PC-3 (cell line): ENCODE measurements around the gene CREBBP. TPM values are rescaled to one million over a fixed set of nuclear protein-coding genes. Genes with fewer than 3 reads are reported as not detected.

ENCODE experiments used
- ATAC-seq: fragments of 200-7000 bp; cut with Tn5 transposase; 2 replicates; pipeline ENCODE4 v1.9.1; 2020; ENCODE audit warnings: mild to moderate bottlenecking, moderate library complexity
- BruUV-seq: library from RNA; stranded (reverse); fragments of 400-500 nt; replicated peaks from 2 replicates; lab custom pipeline; 2021; lab: Mats Ljungman, UMichigan
- CTCF ChIA-PET: fragments of 300-600 bp; sonication (Branson Sonifier 250); formaldehyde crosslinking; loops from one replicate; lab custom pipeline; 2022; ENCODE audit warnings: antibody characterized with exemption; lab: Charles Lee
- POLR2A ChIA-PET: fragments of 300-600 bp; sonication (Branson Sonifier 250); formaldehyde crosslinking; loops from one replicate; lab custom pipeline; 2022; ENCODE audit warnings: antibody characterized with exemption; ENCODE audit not compliant: unreplicated experiment; lab: Charles Lee
- DNase-seq: peaks from one replicate; pipeline ENCODE4 v3.0.0-alpha.2; 2015
- H2AFZ ChIP-seq: fragments of 300-600 bp; sonication (generic); 2 replicates; pipeline ENCODE4 v1.6.0; 2016; ENCODE audit warnings: antibody characterized with exemption, low read length
- H3F3A ChIP-seq: fragments of 300-600 bp; sonication (generic); one replicate; pipeline ENCODE4 v1.6.0; 2017; ENCODE audit warnings: antibody characterized with exemption, low read length, control low read depth, mild to moderate bottlenecking; ENCODE audit not compliant: unreplicated experiment
- H3K27ac ChIP-seq: fragments of 300-600 bp; sonication (generic); 2 replicates; pipeline ENCODE4 v1.5.1; 2016; ENCODE audit warnings: mild to moderate bottlenecking, low read length
- H3K27me3 ChIP-seq: fragments of 300-600 bp; sonication (generic); 2 replicates; pipeline ENCODE4 v1.6.1; 2016; ENCODE audit warnings: low read length, mixed read lengths
- H3K36me3 ChIP-seq: fragments of 300-600 bp; sonication (generic); 2 replicates; pipeline ENCODE4 v1.6.1; 2016; ENCODE audit warnings: low read depth, mixed run types, low read length, mixed read lengths
- H3K4me1 ChIP-seq: fragments of 300-600 bp; sonication (generic); 2 replicates; pipeline ENCODE4 v1.5.1; 2016; ENCODE audit warnings: low read length; ENCODE audit not compliant: insufficient read depth
- H3K4me2 ChIP-seq: fragments of 300-600 bp; sonication (generic); 2 replicates; pipeline ENCODE4 v1.6.0; 2016; ENCODE audit warnings: low read length
- H3K4me3 ChIP-seq: fragments of 300-600 bp; sonication (generic); 2 replicates; pipeline ENCODE4 v1.5.1; 2016; ENCODE audit warnings: mild to moderate bottlenecking, low read length, mixed read lengths
- H3K79me2 ChIP-seq: fragments of 300-600 bp; sonication (generic); 2 replicates; pipeline ENCODE4 v1.6.1; 2017; ENCODE audit warnings: low read length, mixed read lengths
- H3K9ac ChIP-seq: fragments of 300-600 bp; sonication (generic); 2 replicates; pipeline ENCODE4 v1.6.0; 2016; ENCODE audit warnings: mild to moderate bottlenecking, low read length
- H3K9me2 ChIP-seq: fragments of 300-600 bp; sonication (generic); replicated peaks from 2 replicates; pipeline ENCODE4 v1.6.1; 2016; ENCODE audit warnings: mixed run types, low read length, mixed read lengths
- H3K9me3 ChIP-seq: fragments of 300-600 bp; sonication (generic); 2 replicates; pipeline ENCODE4 v1.6.1; 2016; ENCODE audit warnings: low read length, mixed read lengths
- H4K20me1 ChIP-seq: fragments of 300-600 bp; sonication (generic); 2 replicates; pipeline ENCODE4 v1.6.1; 2016; ENCODE audit warnings: low read length, mixed read lengths
- EZH2 ChIP-seq: fragments of 300-600 bp; sonication (generic); IDR thresholded peaks from one replicate; pipeline ENCODE4 v1.6.1; 2017; ENCODE audit warnings: antibody characterized with exemption, mild to moderate bottlenecking, low read length; ENCODE audit not compliant: unreplicated experiment
- EZH2phosphoT487 ChIP-seq: fragments of 300-600 bp; sonication (generic); IDR thresholded peaks from 2 replicates; pipeline ENCODE4 v1.6.1; 2018; ENCODE audit warnings: mild to moderate bottlenecking, antibody characterized with exemption, low read length, borderline replicate concordance
- intact Hi-C: fragments of 100-400 bp; cut with micrococcal nuclease; formaldehyde crosslinking; loops from 2 replicates; pipeline ENCODE4 v1.9.0; 2023
- total RNA-seq: library from RNA; depleted of rRNA; stranded (reverse); fragments of >200 nt; gene quantifications from 2 replicates; pipeline ENCODE4 v1.2.3, GENCODE V29; 2014
- TF ChIP-seq, protein P1 (sequence below): fragments of 300-600 bp; sonication (generic); conservative IDR thresholded peaks from 2 replicates; pipeline ENCODE4 v1.5.1; 2017; ENCODE audit warnings: antibody characterized with exemption, low read depth, mild to moderate bottlenecking, low read length

Gene CREBBP
- total RNA-seq, 1 experiment from 2014 or later, result 21.9 TPM

DNA sequence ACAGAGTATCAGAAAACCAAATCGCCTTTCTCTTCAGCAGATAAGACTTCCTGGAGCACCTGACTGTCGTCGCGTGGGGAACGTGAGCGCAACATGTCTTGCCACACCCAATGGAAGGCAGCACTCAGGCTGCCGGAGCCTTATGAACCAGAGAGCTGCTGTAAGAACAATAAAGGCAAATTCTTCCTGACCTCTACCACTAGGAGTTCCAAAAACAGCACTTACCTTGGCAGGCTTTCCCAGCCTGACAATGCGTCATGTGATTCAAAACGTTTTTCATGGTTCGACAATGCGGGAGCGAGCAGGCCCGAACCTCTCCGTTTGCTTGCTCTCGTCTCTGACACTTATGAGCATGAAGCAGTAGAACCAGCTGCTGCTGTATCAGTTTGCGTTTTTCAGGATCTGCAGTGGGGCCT, 87.3 kb downstream of the CREBBP start:
- Histone ChIP-seq H3K36me3 (no peaks in the 10 kb centered on the region; the same call in 1 of the 2 replicates), H3K9me2 (no peaks in the 10 kb centered on the region), H3K4me2 (no peak overlapping the region), H3K9me3 (no peaks in the 10 kb centered on the region), H3K79me2 (peaks cover 47% of the 10 kb centered on the region), H3K4me1 (no peaks in the 10 kb centered on the region), H3F3A (no peaks in the 10 kb centered on the region), H3K4me3 (no peak overlapping the region), H3K9ac (no peak overlapping the region), H2AFZ (no peak overlapping the region), H3K27me3 (no peaks in the 10 kb centered on the region), H3K27ac (no peak overlapping the region), H4K20me1 (no peaks in the 10 kb centered on the region; the same call in 1 of the 2 replicates)
- DNase-seq (no peak), ATAC-seq (no peak)
- intact Hi-C loops, result no loop called here
- POLR2A ChIA-PET, result no interaction called here
- CTCF ChIA-PET, result no interaction called here
- no TSS peak for BruUV-seq
- TF ChIP-seq, protein P1, sequence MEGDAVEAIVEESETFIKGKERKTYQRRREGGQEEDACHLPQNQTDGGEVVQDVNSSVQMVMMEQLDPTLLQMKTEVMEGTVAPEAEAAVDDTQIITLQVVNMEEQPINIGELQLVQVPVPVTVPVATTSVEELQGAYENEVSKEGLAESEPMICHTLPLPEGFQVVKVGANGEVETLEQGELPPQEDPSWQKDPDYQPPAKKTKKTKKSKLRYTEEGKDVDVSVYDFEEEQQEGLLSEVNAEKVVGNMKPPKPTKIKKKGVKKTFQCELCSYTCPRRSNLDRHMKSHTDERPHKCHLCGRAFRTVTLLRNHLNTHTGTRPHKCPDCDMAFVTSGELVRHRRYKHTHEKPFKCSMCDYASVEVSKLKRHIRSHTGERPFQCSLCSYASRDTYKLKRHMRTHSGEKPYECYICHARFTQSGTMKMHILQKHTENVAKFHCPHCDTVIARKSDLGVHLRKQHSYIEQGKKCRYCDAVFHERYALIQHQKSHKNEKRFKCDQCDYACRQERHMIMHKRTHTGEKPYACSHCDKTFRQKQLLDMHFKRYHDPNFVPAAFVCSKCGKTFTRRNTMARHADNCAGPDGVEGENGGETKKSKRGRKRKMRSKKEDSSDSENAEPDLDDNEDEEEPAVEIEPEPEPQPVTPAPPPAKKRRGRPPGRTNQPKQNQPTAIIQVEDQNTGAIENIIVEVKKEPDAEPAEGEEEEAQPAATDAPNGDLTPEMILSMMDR, result no peak
- TF ChIP-seq EZH2phosphoT487 (no peak), EZH2 (no peak)

DNA sequence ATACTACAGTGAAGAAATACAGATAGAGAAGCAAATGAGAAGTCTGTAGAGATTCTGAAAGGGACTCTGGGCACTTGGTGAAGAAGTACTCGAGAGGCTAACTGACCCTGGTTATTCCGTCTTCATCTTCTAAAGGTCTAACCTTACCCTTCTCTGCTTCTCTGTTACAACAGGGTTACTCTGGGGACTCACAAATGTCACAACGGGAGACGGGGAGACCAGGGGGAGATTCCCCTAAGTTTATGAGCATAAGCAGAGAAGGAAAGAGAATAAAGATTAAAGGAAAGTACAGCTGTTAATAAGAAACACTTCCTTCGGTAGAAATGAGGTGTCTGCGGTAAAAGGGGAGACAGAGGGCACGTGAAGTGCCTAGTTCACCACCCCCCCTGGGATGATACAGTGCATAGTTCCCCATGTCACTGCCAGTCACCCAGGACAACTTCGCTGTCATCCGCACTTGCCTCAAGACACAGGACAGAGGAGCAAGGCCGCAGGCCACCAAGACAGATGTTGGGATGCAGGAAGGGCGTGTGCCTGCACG, 88.0 kb downstream of the CREBBP start:
- no peak overlapping the region for H2AFZ ChIP-seq
- no peaks in the 10 kb centered on the region for H3K9me2 ChIP-seq
- H3K4me2 ChIP-seq, result no peak overlapping the region
- no peaks in the 10 kb centered on the region; the same call in 1 of the 2 replicates for H3K36me3 ChIP-seq
- no peak for DNase-seq
- H3K79me2 ChIP-seq, result peaks cover 41% of the 10 kb centered on the region
- H3K27ac ChIP-seq, result no peak overlapping the region
- H3K27me3 ChIP-seq, result no peaks in the 10 kb centered on the region
- H3K9ac ChIP-seq, result no peak overlapping the region
- intact Hi-C loops, result no loop called here
- ChIA-PET POLR2A (no interaction called here), CTCF (no interaction called here)
- ATAC-seq, result no peak
- BruUV-seq, result no TSS peak
- H3K4me1 ChIP-seq, result no peaks in the 10 kb centered on the region
- H3K9me3 ChIP-seq, result no peaks in the 10 kb centered on the region
- H4K20me1 ChIP-seq, result no peaks in the 10 kb centered on the region; the same call in 1 of the 2 replicates
- H3F3A ChIP-seq, result no peaks in the 10 kb centered on the region
- H3K4me3 ChIP-seq, result no peak overlapping the region
- TF ChIP-seq, protein P1, result no peak
- TF ChIP-seq EZH2phosphoT487 (no peak), EZH2 (no peak)

DNA sequence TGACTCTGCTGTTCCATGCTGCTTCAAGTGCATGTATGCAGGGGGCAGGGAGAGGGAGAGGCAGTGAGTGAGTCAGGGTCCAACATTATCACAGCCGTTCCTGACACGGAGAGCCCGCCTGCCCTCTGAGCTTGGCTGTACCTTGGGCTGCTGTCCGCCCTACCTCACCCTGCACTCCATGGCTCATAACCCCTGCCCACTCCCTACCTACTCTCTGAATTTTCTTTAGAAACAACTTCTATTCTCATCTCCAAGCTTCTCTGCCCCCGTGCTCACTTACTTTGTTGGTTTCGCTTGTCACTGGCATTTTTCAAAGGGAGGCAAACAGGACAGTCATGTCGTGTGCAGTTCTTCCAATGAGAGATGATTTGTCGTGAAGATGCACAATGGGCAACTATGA, 88.8 kb downstream of the CREBBP start:
- no peaks in the 10 kb centered on the region for H3K9me3 ChIP-seq
- no peaks in the 10 kb centered on the region; the same call in 1 of the 2 replicates for H3K36me3 ChIP-seq
- no peak overlapping the region for H3K9ac ChIP-seq
- no peaks in the 10 kb centered on the region; the same call in 1 of the 2 replicates for H4K20me1 ChIP-seq
- H3K4me2 ChIP-seq, result no peak overlapping the region
- ChIA-PET POLR2A (no interaction called here), CTCF (no interaction called here)
- BruUV-seq, result no TSS peak
- no peak for ATAC-seq
- H3K27me3 ChIP-seq, result no peaks in the 10 kb centered on the region
- H3K4me1 ChIP-seq, result no peaks in the 10 kb centered on the region
- DNase-seq, result no peak
- intact Hi-C loops, result no loop called here
- peaks cover 32% of the 10 kb centered on the region for H3K79me2 ChIP-seq
- no peak overlapping the region for H2AFZ ChIP-seq
- H3K9me2 ChIP-seq, result no peaks in the 10 kb centered on the region
- no peak overlapping the region for H3K4me3 ChIP-seq
- TF ChIP-seq, protein P1, result no peak
- no peak for TF ChIP-seq EZH2
- TF ChIP-seq EZH2phosphoT487, result no peak
- H3K27ac ChIP-seq, result no peak overlapping the region
- H3F3A ChIP-seq, result no peaks in the 10 kb centered on the region
